PC-9 (cell line): ENCODE data around the gene VPS72. TPM values are rescaled to one million over a fixed set of nuclear protein-coding genes. Genes with fewer than 3 reads are reported as not detected.

Source experiments
- BruUV-seq: library from RNA; stranded (reverse); fragments of 400-500 nt; replicated peaks from 2 replicates; lab custom pipeline; 2021; lab: Mats Ljungman, UMichigan
- CTCF ChIA-PET: fragments of 300-600 bp; sonication (Branson Sonifier 250); formaldehyde crosslinking; loops from one replicate; lab custom pipeline; 2022; ENCODE audit warnings: antibody characterized with exemption; lab: Charles Lee
- POLR2A ChIA-PET: fragments of 300-600 bp; sonication (Branson Sonifier 250); formaldehyde crosslinking; loops from one replicate; lab custom pipeline; 2022; ENCODE audit warnings: antibody characterized with exemption; ENCODE audit not compliant: unreplicated experiment; lab: Charles Lee
- DNase-seq, 2 experiments: peaks; one replicate each; pipeline versions ENCODE4 v3.0.0 to v3.0.0-alpha.2; 2015 to 2022; ENCODE audit warnings: mixed read lengths in 1 of 2
- H2AFZ ChIP-seq: fragments of 200-600 bp; sonication (generic); 2 replicates; pipeline ENCODE4 v1.8.1; 2017; ENCODE audit warnings: antibody characterized with exemption
- H3F3A ChIP-seq: fragments of 200-600 bp; sonication (generic); 2 replicates; pipeline ENCODE4 v1.8.1; 2017; ENCODE audit warnings: antibody characterized with exemption, mild to moderate bottlenecking, low read depth; ENCODE audit not compliant: insufficient read depth
- H3K27ac ChIP-seq: fragments of 200-600 bp; sonication (generic); 2 replicates; pipeline ENCODE4 v1.6.1; 2016; ENCODE audit warnings: mixed run types
- H3K27me3 ChIP-seq: fragments of 200-600 bp; sonication (generic); 2 replicates; pipeline ENCODE4 v1.6.1; 2016; ENCODE audit warnings: low read depth, mixed run types; ENCODE audit not compliant: insufficient read depth
- H3K36me3 ChIP-seq: fragments of 200-600 bp; sonication (generic); 2 replicates; pipeline ENCODE4 v1.6.1; 2016; ENCODE audit warnings: low read depth, mixed run types
- H3K4me1 ChIP-seq: fragments of 200-600 bp; sonication (generic); replicated peaks from 2 replicates; pipeline ENCODE4 v1.6.1; 2016; ENCODE audit warnings: mixed run types; ENCODE audit not compliant: insufficient read depth
- H3K4me2 ChIP-seq: fragments of 200-600 bp; sonication (generic); 2 replicates; pipeline ENCODE4 v1.6.1; 2017; ENCODE audit warnings: mixed run types
- H3K4me3 ChIP-seq: fragments of 200-600 bp; sonication (generic); 2 replicates; pipeline ENCODE4 v1.6.1; 2016; ENCODE audit warnings: mixed run types
- H3K79me2 ChIP-seq: fragments of 200-600 bp; sonication (generic); 2 replicates; pipeline ENCODE4 v1.6.1; 2017; ENCODE audit warnings: low read depth, mixed run types
- H3K9me2 ChIP-seq: fragments of 200-600 bp; sonication (generic); 2 replicates; pipeline ENCODE4 v1.8.1; 2017; ENCODE audit warnings: mild to moderate bottlenecking; ENCODE audit not compliant: insufficient read depth
- H3K9me3 ChIP-seq: fragments of 200-600 bp; sonication (generic); 2 replicates; pipeline ENCODE4 v1.8.1; 2016; ENCODE audit warnings: low read depth; ENCODE audit not compliant: insufficient read depth
- H4K20me1 ChIP-seq: fragments of 200-600 bp; sonication (generic); 2 replicates; pipeline ENCODE4 v1.8.1; 2017; ENCODE audit not compliant: insufficient read depth
- CTCF ChIP-seq: fragments of 200-600 bp; sonication (generic); conservative IDR thresholded peaks from 2 replicates; pipeline ENCODE4 v1.6.1; 2017; ENCODE audit warnings: mixed run types, antibody characterized with exemption, mild to moderate bottlenecking, moderate library complexity
- EZH2 ChIP-seq: fragments of 200-600 bp; sonication (generic); IDR thresholded peaks from 2 replicates; pipeline ENCODE4 v1.8.0; 2017; ENCODE audit warnings: antibody characterized with exemption, low read depth
- intact Hi-C: fragments of 100-400 bp; cut with micrococcal nuclease; formaldehyde crosslinking; loops from one replicate; pipeline ENCODE4 v1.10.0; 2022; ENCODE audit not compliant: unreplicated experiment
- total RNA-seq: library from RNA; stranded (reverse); gene quantifications from 2 replicates; pipeline ENCODE4 v1.2.3, GENCODE V29; 2021

VPS72 gene
- total RNA-seq, 1 experiment from 2014 or later = 63.9 TPM

DNA sequence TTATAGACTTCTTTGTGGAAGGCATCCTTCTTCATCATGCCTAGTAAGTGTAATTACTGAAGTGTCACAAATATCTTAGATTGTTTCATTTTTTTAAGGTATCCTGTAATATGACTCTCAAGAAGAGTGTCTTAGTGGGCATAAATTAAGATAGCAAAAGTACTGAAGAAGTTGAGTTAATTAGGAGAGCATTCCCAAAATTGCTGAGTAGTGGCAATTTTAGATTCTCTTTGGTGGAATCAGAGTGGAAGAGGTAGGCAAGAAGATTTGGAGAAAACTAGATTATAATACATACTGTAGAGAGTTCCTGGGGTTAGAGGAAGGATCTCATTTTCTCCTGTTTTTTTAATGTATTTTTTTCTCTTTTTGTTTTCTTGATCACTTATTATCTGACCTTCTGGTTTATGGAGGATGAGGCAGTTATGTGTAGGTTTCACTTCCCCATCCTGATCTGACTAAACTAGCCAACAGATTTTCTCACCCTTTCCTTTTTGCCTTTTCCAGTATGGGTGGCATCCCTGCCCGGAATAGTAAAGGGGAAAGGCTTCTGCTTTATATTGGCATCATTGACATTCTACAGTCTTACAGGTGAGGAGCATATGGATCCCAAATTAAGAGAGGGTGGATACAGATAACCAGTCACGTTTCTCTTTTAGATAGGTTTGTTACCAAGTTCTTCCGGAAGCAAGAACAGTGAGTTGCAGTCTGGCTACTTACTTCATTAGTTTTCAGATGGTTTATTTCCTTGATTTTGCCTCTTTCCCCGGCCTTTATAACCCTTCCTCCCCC lies 47.9 kb upstream of the VPS72 start:
- Histone ChIP-seq H3K27ac (no peak overlapping the region), H2AFZ (no peak overlapping the region), H3K4me2 (no peak overlapping the region), H3K9me2 (no peaks in the 10 kb centered on the region), H3K36me3 (peaks cover 63% of the 10 kb centered on the region), H3K9me3 (no peaks in the 10 kb centered on the region), H4K20me1 (no peaks in the 10 kb centered on the region; the same call in 1 of the 2 replicates), H3K27me3 (no peaks in the 10 kb centered on the region), H3K79me2 (no peaks in the 10 kb centered on the region), H3K4me3 (no peak overlapping the region), H3F3A (peaks cover 9% of the 10 kb centered on the region; the same call in 1 of the 2 replicates), H3K4me1 (no peaks in the 10 kb centered on the region)
- BruUV-seq = no TSS peak
- intact Hi-C loops = no loop called here
- TF ChIP-seq CTCF (no peak), EZH2 (no peak)
- CTCF ChIA-PET = no interaction called here
- POLR2A ChIA-PET = no interaction called here
- DNase-seq = no peak

DNA sequence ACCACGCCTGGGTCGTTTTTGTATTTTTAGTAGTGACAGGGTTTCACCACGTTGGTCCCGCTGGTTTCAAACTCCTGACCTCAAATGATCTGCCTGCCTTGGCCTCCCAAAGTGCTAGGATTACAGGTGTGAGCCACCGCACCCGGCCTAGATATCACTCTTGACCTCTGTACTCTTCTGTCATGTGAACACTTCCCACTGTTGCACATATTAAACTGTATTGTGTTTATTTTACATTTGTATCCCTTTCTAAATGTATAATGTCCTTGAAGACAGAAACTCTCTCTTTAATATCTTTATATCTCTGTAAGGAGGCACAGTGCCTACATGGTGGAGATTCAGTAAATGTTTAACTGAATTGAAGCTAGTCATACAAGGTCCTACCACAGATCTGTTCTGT lies 45.2 kb upstream of the VPS72 start:
- TF ChIP-seq EZH2 = no peak
- TF ChIP-seq CTCF = no peak
- no peaks in the 10 kb centered on the region; the same call in 1 of the 2 replicates for H4K20me1 ChIP-seq
- no peak for DNase-seq
- no peaks in the 10 kb centered on the region for H3K79me2 ChIP-seq
- no peaks in the 10 kb centered on the region for H3K27me3 ChIP-seq
- peaks cover 64% of the 10 kb centered on the region for H3K36me3 ChIP-seq
- H3K4me3 ChIP-seq = no peak overlapping the region
- no TSS peak for BruUV-seq
- no peak overlapping the region for H3K4me2 ChIP-seq
- no peak overlapping the region for H3K27ac ChIP-seq
- no peaks in the 10 kb centered on the region for H3K9me3 ChIP-seq
- no peaks in the 10 kb centered on the region for H3K9me2 ChIP-seq
- intact Hi-C loops = no loop called here
- CTCF ChIA-PET = no interaction called here
- POLR2A ChIA-PET = no interaction called here
- no peaks in the 10 kb centered on the region for H3K4me1 ChIP-seq
- H3F3A ChIP-seq = peaks cover 2% of the 10 kb centered on the region; the same call in 1 of the 2 replicates
- no peak overlapping the region for H2AFZ ChIP-seq

DNA sequence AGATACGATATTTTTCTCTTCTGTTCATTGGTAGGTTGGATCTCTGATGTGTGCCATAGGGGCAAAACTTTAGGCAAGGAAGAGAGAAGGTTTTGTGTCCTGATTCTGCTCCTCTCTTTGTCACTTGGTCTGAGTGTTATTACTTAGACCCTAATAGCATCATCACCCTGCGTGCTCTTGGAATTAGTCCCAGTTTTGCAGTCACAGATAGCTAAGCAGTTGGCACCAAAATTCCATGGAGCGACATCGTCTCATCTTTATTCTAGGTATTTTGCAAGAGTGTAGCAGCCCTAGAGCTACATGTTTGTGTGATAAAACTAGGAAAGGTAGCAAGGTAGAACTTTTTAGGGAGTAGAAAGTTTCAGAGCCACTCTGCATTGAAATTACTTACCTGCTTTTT lies 32.1 kb upstream of the VPS72 start:
- H3K4me3 ChIP-seq = no peak overlapping the region
- TF ChIP-seq CTCF (no peak), EZH2 (no peak)
- no peak overlapping the region for H3K27ac ChIP-seq
- no peaks in the 10 kb centered on the region for H3K27me3 ChIP-seq
- no TSS peak for BruUV-seq
- no peak overlapping the region for H2AFZ ChIP-seq
- H3K4me2 ChIP-seq = no peak overlapping the region
- no peaks in the 10 kb centered on the region for H3K9me3 ChIP-seq
- no peaks in the 10 kb centered on the region for H3K9me2 ChIP-seq
- no peaks in the 10 kb centered on the region for H3K4me1 ChIP-seq
- H3K36me3 ChIP-seq = peaks cover 28% of the 10 kb centered on the region
- intact Hi-C loops = no loop called here
- H3K79me2 ChIP-seq = peaks cover 58% of the 10 kb centered on the region
- ChIA-PET POLR2A (no interaction called here), CTCF (no interaction called here)
- peaks cover 14% of the 10 kb centered on the region; the same call in 1 of the 2 replicates for H3F3A ChIP-seq
- no peak for DNase-seq
- peaks cover 63% of the 10 kb centered on the region for H4K20me1 ChIP-seq
